GM12865 (cell line): ENCODE measurements around the gene BEND5.

Experiments
- DNase-seq: peaks from one replicate; pipeline ENCODE4 v3.0.0; 2010; ENCODE audit warnings: low read depth
- H3K4me3 ChIP-seq: 2 replicates; pipeline ENCODE4 v1.5.1; 2011; ENCODE audit warnings: mild to moderate bottlenecking, low read depth, low read length, control low read depth
- CTCF ChIP-seq: IDR thresholded peaks from 2 replicates; pipeline ENCODE4 v1.5.1; 2011; ENCODE audit warnings: low read length, control low read depth, low read depth, inconsistent platforms; ENCODE audit not compliant: insufficient read depth; ENCODE audit errors: missing control alignments

The BEND5 gene

DNA sequence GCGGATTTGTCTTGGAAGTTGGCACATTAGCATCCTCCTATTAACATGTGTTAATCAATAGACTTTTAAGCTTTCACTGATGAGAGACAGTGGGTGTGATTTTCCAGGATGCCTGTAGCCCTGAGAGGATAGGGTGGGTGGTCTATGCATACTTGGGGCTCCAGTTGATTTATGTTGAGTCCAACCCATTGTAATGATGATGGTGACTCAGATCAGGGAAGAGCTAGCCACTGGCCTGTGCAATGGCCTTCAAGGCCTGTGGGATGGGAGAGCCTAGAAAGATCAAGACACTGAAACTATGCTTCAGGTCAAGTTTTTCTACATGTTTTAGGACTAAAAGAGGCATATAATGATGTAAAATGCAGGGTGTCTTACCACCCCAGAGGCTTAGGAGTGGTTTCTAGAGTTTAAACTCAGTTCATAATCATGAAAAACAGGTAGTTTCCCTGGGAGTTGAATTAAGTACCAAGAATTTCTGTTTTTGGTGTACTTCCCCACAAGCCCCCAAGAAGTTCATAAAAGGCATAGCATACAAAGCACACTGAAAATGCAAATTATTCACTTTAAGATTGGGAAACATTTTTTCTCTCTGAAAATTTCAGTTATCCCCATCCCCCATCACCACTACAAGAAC, 19.9 kb downstream of the BEND5 start:
- no peak for DNase-seq
- no peak overlapping the region for H3K4me3 ChIP-seq
- TF ChIP-seq CTCF: no peak

DNA sequence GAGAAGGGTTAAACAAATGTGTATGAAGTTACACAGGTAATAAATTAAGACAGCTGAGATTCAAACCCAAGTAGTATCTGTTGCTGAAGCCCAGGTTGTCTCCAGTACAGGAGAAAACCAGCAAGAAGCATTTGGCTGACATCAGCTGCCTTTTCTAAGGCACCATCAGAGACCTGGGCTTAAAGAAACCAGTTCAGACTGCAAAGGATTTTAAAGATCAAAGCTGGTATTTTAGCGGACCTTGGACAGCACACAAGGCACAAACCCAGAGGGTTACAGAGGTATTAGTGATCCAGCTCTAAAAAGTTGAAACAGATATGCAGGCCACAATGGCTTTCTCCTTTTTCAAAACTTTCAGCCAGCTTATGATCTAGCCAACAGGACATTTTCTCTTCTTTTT, 23.4 kb downstream of the BEND5 start:
- no peak overlapping the region for H3K4me3 ChIP-seq
- no peak for TF ChIP-seq CTCF
- no peak for DNase-seq

DNA sequence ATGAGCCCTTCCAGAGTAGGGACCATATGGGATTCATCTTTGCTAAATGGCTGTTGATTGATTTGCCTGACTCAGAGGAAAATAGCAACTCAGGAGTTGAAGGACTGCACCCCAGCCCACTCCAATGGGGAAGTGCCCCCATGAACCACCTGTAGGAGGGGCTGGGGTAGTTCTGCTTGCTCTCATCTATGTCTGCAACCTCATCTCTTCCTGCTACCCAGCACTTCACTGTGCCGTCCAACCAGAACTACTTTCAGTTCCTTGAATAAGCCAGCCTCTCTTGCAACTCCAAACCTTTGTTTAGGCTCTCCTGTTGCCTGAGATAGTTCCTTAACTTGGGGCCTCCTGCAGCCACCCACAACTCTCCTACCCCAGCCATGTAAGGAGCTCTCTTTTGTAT, 26.6 kb downstream of the BEND5 start:
- H3K4me3 ChIP-seq: no peak overlapping the region
- no peak for TF ChIP-seq CTCF
- DNase-seq: peak; percentile 39

- TF ChIP-seq CTCF: no peak
- H3K4me3 ChIP-seq: no peak overlapping the region
- DNase-seq: no peak
Measured at GRCh38 chr1:48749068-48749467, 27.6 kb downstream of the BEND5 start.

GRCh38 chr1:48746906-48747305, 29.8 kb downstream of the BEND5 start:
- no peak overlapping the region for H3K4me3 ChIP-seq
- TF ChIP-seq CTCF: no peak
- DNase-seq: no peak

GRCh38 chr1:48744032-48744431, 32.7 kb downstream of the BEND5 start:
- TF ChIP-seq CTCF: no peak
- no peak for DNase-seq
- no peak overlapping the region for H3K4me3 ChIP-seq

GRCh38 chr1:48743480-48743879, 33.2 kb downstream of the BEND5 start:
- no peak for TF ChIP-seq CTCF
- DNase-seq: no peak
- no peak overlapping the region for H3K4me3 ChIP-seq
